Fibroblast of mammary gland (primary cell): ENCODE data around the gene CRYBG3.
"Not testable (repeated sequence)": the region's sequence is repeated elsewhere in the genome, so short reads cannot be mapped to it uniquely, and the experiment has no call there.

ENCODE experiments used
- DNase-seq: peaks from one replicate; pipeline ENCODE4 v3.0.0-alpha.2; 2010; ENCODE audit warnings: low read depth
- H3K4me3 ChIP-seq: 2 replicates; pipeline ENCODE4 v1.5.1; 2011; ENCODE audit warnings: low read depth, mild to moderate bottlenecking, low read length, moderate library complexity; ENCODE audit not compliant: control insufficient read depth
- CTCF ChIP-seq: conservative IDR thresholded peaks from 2 replicates; pipeline ENCODE4 v1.5.1; 2011; ENCODE audit warnings: low read depth, low read length, inconsistent platforms; ENCODE audit not compliant: control insufficient read depth, insufficient read depth

Gene CRYBG3

GRCh38 chr3:97901313-97902248 lies 79.8 kb downstream of the CRYBG3 start:
- no peak for TF ChIP-seq CTCF
- no peak overlapping the region for H3K4me3 ChIP-seq
- DNase-seq = peak; percentile 10

GRCh38 chr3:97909830-97910229 lies 88.0 kb downstream of the CRYBG3 start:
- not testable (repeated sequence) for DNase-seq, H3K4me3 ChIP-seq

- H3K4me3 ChIP-seq, DNase-seq: not testable (repeated sequence)
Observed at GRCh38 chr3:97910236-97910831, 88.5 kb downstream of the CRYBG3 start.

GRCh38 chr3:97910931-97911351 lies 89.1 kb downstream of the CRYBG3 start:
- no peak overlapping the region for H3K4me3 ChIP-seq
- TF ChIP-seq CTCF = no peak
- no peak for DNase-seq

GRCh38 chr3:97911459-97911858 lies 89.6 kb downstream of the CRYBG3 start:
- no peak for TF ChIP-seq CTCF
- no peak for DNase-seq
- no peak overlapping the region for H3K4me3 ChIP-seq

GRCh38 chr3:97914388-97914787 lies 92.6 kb downstream of the CRYBG3 start:
- DNase-seq = peak; percentile 34
- no peak overlapping the region for H3K4me3 ChIP-seq
- no peak for TF ChIP-seq CTCF

- DNase-seq = no peak
- H3K4me3 ChIP-seq = no peak overlapping the region
- TF ChIP-seq CTCF = no peak
Observed at GRCh38 chr3:97916576-97916975, 94.8 kb downstream of the CRYBG3 start.
